ENCODE results near the gene TMEM171.

TMEM171 gene

GRCh38 chr5:73171495-73171894, 51.1 kb downstream of the TMEM171 start:
- no peak for DNase-seq (ENCODE audit: low read depth in 2 of 2)
- TF ChIP-seq CTCF (IDR thresholded peaks at IDR 0.05; ENCODE audit: low read depth, low read length) = no peak
- no peak overlapping the region for H3K4me3 ChIP-seq (replicated peaks in 1 of 2; ENCODE audit: low read depth in 2 of 2, low read length in 2 of 2)

- no peak within 1 kb of the TSS for H3K4me3 ChIP-seq (replicated peaks in 1 of 2; ENCODE audit: low read depth in 2 of 2, low read length in 2 of 2)
- no peak for DNase-seq (ENCODE audit: low read depth in 2 of 2)
- no peak for TF ChIP-seq CTCF (IDR thresholded peaks at IDR 0.05; ENCODE audit: low read depth, low read length)
Observed at GRCh38 chr5:73172951-73173350, 52.6 kb downstream of the TMEM171 start, which contains the start of gene TMEM174. Gene TMEM174 (plus strand): TSS chr5:73173193. CDS start chr5:73173244, 51 bp downstream.

GRCh38 chr5:73174100-73174815, 53.9 kb downstream of the TMEM171 start:
- DNase-seq (ENCODE audit: low read depth in 2 of 2) = no peak
- no peak for TF ChIP-seq CTCF (IDR thresholded peaks at IDR 0.05; ENCODE audit: low read depth, low read length)
- no peak overlapping the region for H3K4me3 ChIP-seq (replicated peaks in 1 of 2; ENCODE audit: low read depth in 2 of 2, low read length in 2 of 2)

- no peak for DNase-seq (ENCODE audit: low read depth in 2 of 2)
- H3K4me3 ChIP-seq (replicated peaks in 1 of 2; ENCODE audit: low read depth in 2 of 2, low read length in 2 of 2) = no peak overlapping the region
- no peak for TF ChIP-seq CTCF (IDR thresholded peaks at IDR 0.05; ENCODE audit: low read depth, low read length)
Observed at GRCh38 chr5:73176250-73176649, 55.9 kb downstream of the TMEM171 start.

- DNase-seq (ENCODE audit: low read depth in 2 of 2) = no peak
- TF ChIP-seq CTCF (IDR thresholded peaks at IDR 0.05; ENCODE audit: low read depth, low read length) = no peak
- no peak overlapping the region for H3K4me3 ChIP-seq (replicated peaks in 1 of 2; ENCODE audit: low read depth in 2 of 2, low read length in 2 of 2)
Observed at GRCh38 chr5:73178265-73178664, 57.9 kb downstream of the TMEM171 start.

GRCh38 chr5:73179730-73180129, 59.4 kb downstream of the TMEM171 start:
- H3K4me3 ChIP-seq (replicated peaks in 1 of 2; ENCODE audit: low read depth in 2 of 2, low read length in 2 of 2) = no peak overlapping the region
- TF ChIP-seq CTCF (IDR thresholded peaks at IDR 0.05; ENCODE audit: low read depth, low read length) = no peak
- no peak for DNase-seq (ENCODE audit: low read depth in 2 of 2)

- no peak overlapping the region for H3K4me3 ChIP-seq (replicated peaks in 1 of 2; ENCODE audit: low read depth in 2 of 2, low read length in 2 of 2)
- DNase-seq (ENCODE audit: low read depth in 2 of 2) = no peak
Observed at GRCh38 chr5:73180566-73180965, 60.2 kb downstream of the TMEM171 start.

More at GRCh38 chr5:73180566-73180965, 60.2 kb downstream of the TMEM171 start:
- no peak for TF ChIP-seq CTCF (IDR thresholded peaks at IDR 0.05; ENCODE audit: low read depth, low read length)
